ENCODE results near the gene TMEM41B.
"Not testable (repeated sequence)": the region's sequence is repeated elsewhere in the genome, so short reads cannot be mapped to it uniquely, and the experiment has no call there.

The TMEM41B gene

GRCh38 chr11:9314291-9315077 lies at the start of gene TMEM41B:
Gene TMEM41B, minus strand, starts transcription at chr11:9314593. Its CDS starts 152 bp downstream, at chr11:9314441.
- Histone ChIP-seq H3K36me3 (ENCODE audit: control insufficient read depth, insufficient read depth, low read length) (no peaks in the 10 kb centered on the region), H3K9ac (ENCODE audit: low read length) (peak within 1 kb of the TSS; percentile 96), H3K4me3 (ENCODE audit: low read length) (peak within 1 kb of the TSS; percentile 90), H3K9me3 (ENCODE audit: control insufficient read depth, low read length) (no peaks in the 10 kb centered on the region), H3K27me3 (ENCODE audit: control insufficient read depth, insufficient read depth, low read length) (no peaks in the 10 kb centered on the region), H3K4me1 (ENCODE audit: control insufficient read depth, insufficient read depth, low read length) (peaks cover 24% of the 10 kb centered on the region)

- Histone ChIP-seq H3K9me3 (ENCODE audit: control insufficient read depth, low read length) (no peaks in the 10 kb centered on the region), H3K4me1 (ENCODE audit: control insufficient read depth, insufficient read depth, low read length) (peaks cover 15% of the 10 kb centered on the region), H3K4me3 (ENCODE audit: low read length) (no peak overlapping the region), H3K27me3 (ENCODE audit: control insufficient read depth, insufficient read depth, low read length) (no peaks in the 10 kb centered on the region), H3K36me3 (ENCODE audit: control insufficient read depth, insufficient read depth, low read length) (no peaks in the 10 kb centered on the region), H3K9ac (ENCODE audit: low read length) (no peak overlapping the region)
These were observed 48.0 kb upstream of the TMEM41B start for GRCh38 chr11:9362393-9362863.

- not testable (repeated sequence) for H3K36me3 ChIP-seq (ENCODE audit: control insufficient read depth, insufficient read depth, low read length); H3K9ac ChIP-seq (ENCODE audit: low read length); H3K4me3 ChIP-seq (ENCODE audit: low read length); H3K9me3 ChIP-seq (ENCODE audit: control insufficient read depth, low read length); H3K27me3 ChIP-seq (ENCODE audit: control insufficient read depth, insufficient read depth, low read length)
- peaks cover 15% of the 10 kb centered on the region for H3K4me1 ChIP-seq (ENCODE audit: control insufficient read depth, insufficient read depth, low read length)
These were observed 46.6 kb upstream of the TMEM41B start for GRCh38 chr11:9360862-9361622.

- Histone ChIP-seq H3K36me3 (ENCODE audit: control insufficient read depth, insufficient read depth, low read length) (no peaks in the 10 kb centered on the region), H3K9ac (ENCODE audit: low read length) (no peak overlapping the region), H3K4me3 (ENCODE audit: low read length) (no peak overlapping the region), H3K27me3 (ENCODE audit: control insufficient read depth, insufficient read depth, low read length) (no peaks in the 10 kb centered on the region), H3K9me3 (ENCODE audit: control insufficient read depth, low read length) (no peaks in the 10 kb centered on the region), H3K4me1 (ENCODE audit: control insufficient read depth, insufficient read depth, low read length) (no peaks in the 10 kb centered on the region)
These were observed 42.6 kb upstream of the TMEM41B start for GRCh38 chr11:9357041-9357440.

GRCh38 chr11:9351321-9351881 lies 37.0 kb upstream of the TMEM41B start:
- H3K4me1 ChIP-seq (ENCODE audit: control insufficient read depth, insufficient read depth, low read length) = no peaks in the 10 kb centered on the region
- no peak overlapping the region for H3K9ac ChIP-seq (ENCODE audit: low read length)
- no peaks in the 10 kb centered on the region for H3K36me3 ChIP-seq (ENCODE audit: control insufficient read depth, insufficient read depth, low read length)
- no peak overlapping the region for H3K4me3 ChIP-seq (ENCODE audit: low read length)
- no peaks in the 10 kb centered on the region for H3K27me3 ChIP-seq (ENCODE audit: control insufficient read depth, insufficient read depth, low read length)
- H3K9me3 ChIP-seq (ENCODE audit: control insufficient read depth, low read length) = no peaks in the 10 kb centered on the region

GRCh38 chr11:9347779-9348178 lies 33.4 kb upstream of the TMEM41B start:
- H3K36me3 ChIP-seq (ENCODE audit: control insufficient read depth, insufficient read depth, low read length); H3K9ac ChIP-seq (ENCODE audit: low read length); H3K9me3 ChIP-seq (ENCODE audit: control insufficient read depth, low read length); H3K27me3 ChIP-seq (ENCODE audit: control insufficient read depth, insufficient read depth, low read length); H3K4me3 ChIP-seq (ENCODE audit: low read length); H3K4me1 ChIP-seq (ENCODE audit: control insufficient read depth, insufficient read depth, low read length): not testable (repeated sequence)

GRCh38 chr11:9347100-9347499 lies 32.7 kb upstream of the TMEM41B start:
- no peak overlapping the region for H3K4me3 ChIP-seq (ENCODE audit: low read length)
- no peaks in the 10 kb centered on the region for H3K27me3 ChIP-seq (ENCODE audit: control insufficient read depth, insufficient read depth, low read length)

GRCh38 chr11:9344061-9344680 lies 29.8 kb upstream of the TMEM41B start:
- H3K36me3 ChIP-seq (ENCODE audit: control insufficient read depth, insufficient read depth, low read length) = no peaks in the 10 kb centered on the region
- no peaks in the 10 kb centered on the region for H3K4me1 ChIP-seq (ENCODE audit: control insufficient read depth, insufficient read depth, low read length)
- no peaks in the 10 kb centered on the region for H3K9me3 ChIP-seq (ENCODE audit: control insufficient read depth, low read length)
- H3K4me3 ChIP-seq (ENCODE audit: low read length) = no peak overlapping the region
- H3K27me3 ChIP-seq (ENCODE audit: control insufficient read depth, insufficient read depth, low read length) = no peaks in the 10 kb centered on the region
- no peak overlapping the region for H3K9ac ChIP-seq (ENCODE audit: low read length)

More at GRCh38 chr11:9347100-9347499, 32.7 kb upstream of the TMEM41B start:
- Histone ChIP-seq H3K9ac (ENCODE audit: low read length) (no peak overlapping the region), H3K36me3 (ENCODE audit: control insufficient read depth, insufficient read depth, low read length) (no peaks in the 10 kb centered on the region), H3K9me3 (ENCODE audit: control insufficient read depth, low read length) (no peaks in the 10 kb centered on the region), H3K4me1 (ENCODE audit: control insufficient read depth, insufficient read depth, low read length) (no peaks in the 10 kb centered on the region)

- no peaks in the 10 kb centered on the region for H3K9me3 ChIP-seq (ENCODE audit: control insufficient read depth, low read length)
- no peak overlapping the region for H3K9ac ChIP-seq (ENCODE audit: low read length)
- no peak overlapping the region for H3K4me3 ChIP-seq (ENCODE audit: low read length)
- H3K36me3 ChIP-seq (ENCODE audit: control insufficient read depth, insufficient read depth, low read length) = no peaks in the 10 kb centered on the region
- no peaks in the 10 kb centered on the region for H3K4me1 ChIP-seq (ENCODE audit: control insufficient read depth, insufficient read depth, low read length)
- H3K27me3 ChIP-seq (ENCODE audit: control insufficient read depth, insufficient read depth, low read length) = no peaks in the 10 kb centered on the region
These were observed 27.3 kb upstream of the TMEM41B start for GRCh38 chr11:9341638-9342178.

- Histone ChIP-seq H3K27me3 (ENCODE audit: control insufficient read depth, insufficient read depth, low read length) (no peaks in the 10 kb centered on the region), H3K4me3 (ENCODE audit: low read length) (no peak overlapping the region), H3K4me1 (ENCODE audit: control insufficient read depth, insufficient read depth, low read length) (no peaks in the 10 kb centered on the region), H3K9me3 (ENCODE audit: control insufficient read depth, low read length) (no peaks in the 10 kb centered on the region), H3K9ac (ENCODE audit: low read length) (no peak overlapping the region), H3K36me3 (ENCODE audit: control insufficient read depth, insufficient read depth, low read length) (no peaks in the 10 kb centered on the region)
These were observed 18.3 kb upstream of the TMEM41B start for GRCh38 chr11:9332655-9333054.

- Histone ChIP-seq H3K9me3 (ENCODE audit: control insufficient read depth, low read length) (no peaks in the 10 kb centered on the region), H3K4me1 (ENCODE audit: control insufficient read depth, insufficient read depth, low read length) (no peaks in the 10 kb centered on the region), H3K9ac (ENCODE audit: low read length) (no peak overlapping the region), H3K36me3 (ENCODE audit: control insufficient read depth, insufficient read depth, low read length) (no peaks in the 10 kb centered on the region), H3K27me3 (ENCODE audit: control insufficient read depth, insufficient read depth, low read length) (no peaks in the 10 kb centered on the region), H3K4me3 (ENCODE audit: low read length) (no peak overlapping the region)
These were observed 16.3 kb upstream of the TMEM41B start for GRCh38 chr11:9330387-9331384.
